Kasumi-1 (cell line): ENCODE results near the gene ANKRD39.
"Not testable (repeated sequence)": the region's sequence is repeated elsewhere in the genome, so short reads cannot be mapped to it uniquely, and the experiment has no call there.

Source experiments
- DNase-seq, 2 experiments: peaks; one replicate each; lab custom pipeline; 2025; lab: John Stamatoyannopoulos, UW

Gene ANKRD39

GRCh38 chr2:96808176-96808837 lies 49.5 kb downstream of the ANKRD39 start:
- DNase-seq: no peak

- DNase-seq: no peak
Observed at GRCh38 chr2:96807127-96807471, 50.7 kb downstream of the ANKRD39 start.

GRCh38 chr2:96806468-96807126 lies 51.2 kb downstream of the ANKRD39 start:
- DNase-seq: no peak

- DNase-seq: not testable (repeated sequence)
Observed at GRCh38 chr2:96805946-96806345, 51.9 kb downstream of the ANKRD39 start.

GRCh38 chr2:96804986-96805385 lies 52.8 kb downstream of the ANKRD39 start:
- no peak for DNase-seq

GRCh38 chr2:96802721-96803120 lies 55.1 kb downstream of the ANKRD39 start:
- no peak for DNase-seq

GRCh38 chr2:96801786-96802595 lies 55.8 kb downstream of the ANKRD39 start:
- DNase-seq: no peak

- peak; percentile 43 to 46 for DNase-seq
Observed at GRCh38 chr2:96801005-96801785, 56.6 kb downstream of the ANKRD39 start.

GRCh38 chr2:96800061-96801004 lies 57.5 kb downstream of the ANKRD39 start:
- peak in 1 of 2 experiments; percentile 14 for DNase-seq

GRCh38 chr2:96799623-96799935 lies 58.2 kb downstream of the ANKRD39 start:
- DNase-seq: no peak

- no peak for DNase-seq
Observed at GRCh38 chr2:96798733-96799622, 58.8 kb downstream of the ANKRD39 start.
